Kidney (tissue), 14 donors: ENCODE measurements around the gene PSMD8. TPM values are rescaled to one million over a fixed set of nuclear protein-coding genes. Genes with fewer than 3 reads are reported as not detected.

Experiments
- DNase-seq, 5 donors: peaks; one replicate each; pipeline ENCODE4 v3.0.0-alpha.2; 2013 to 2020
- FAIRE-seq: peaks from 2 replicates; lab custom pipeline; 2012; peaks lifted over from hg19 to GRCh38; lab: Jason Lieb, UNC
- H3K27ac ChIP-seq, 2 donors: one replicate each; pipeline ENCODE4 v1.7.0; 2013; ENCODE audit warnings: low read depth in 2 of 2, low read length in 2 of 2, inconsistent platforms in 1 of 2
- H3K27me3 ChIP-seq: one replicate; pipeline ENCODE4 v1.7.1; 2013; ENCODE audit warnings: low read length, inconsistent platforms; ENCODE audit not compliant: control insufficient read depth, insufficient read depth
- H3K36me3 ChIP-seq, 3 donors: one replicate each; pipeline versions ENCODE4 v1.7.0 to v1.7.1; 2013; ENCODE audit warnings: low read length in 3 of 3, control low read depth in 1 of 3, inconsistent platforms in 1 of 3; ENCODE audit not compliant: insufficient read depth in 3 of 3, control insufficient read depth in 2 of 3
- H3K4me1 ChIP-seq, 3 donors: one replicate each; pipeline versions ENCODE4 v1.7.0 to v1.7.1; 2013; ENCODE audit warnings: low read length in 3 of 3, inconsistent platforms in 1 of 3, low read depth in 1 of 3; ENCODE audit not compliant: control insufficient read depth in 2 of 3, insufficient read depth in 2 of 3
- H3K4me3 ChIP-seq, 3 donors: one replicate each; pipeline versions ENCODE4 v1.7.0 to v1.8.1; 2013; ENCODE audit warnings: low read length in 3 of 3, control low read depth in 1 of 3, inconsistent platforms in 1 of 3
- H3K9ac ChIP-seq, 3 donors: one replicate each; pipeline versions ENCODE4 v1.7.0 to v1.7.1; 2013; ENCODE audit warnings: low read length in 3 of 3, control low read depth in 1 of 3, inconsistent platforms in 1 of 3
- H3K9me3 ChIP-seq, 3 donors: one replicate each; pipeline versions ENCODE4 v1.7.0 to v1.7.1; 2013; ENCODE audit warnings: low read length in 3 of 3, control low read depth in 1 of 3, inconsistent platforms in 1 of 3; ENCODE audit not compliant: control insufficient read depth in 2 of 3, insufficient read depth in 1 of 3
- intact Hi-C: fragments of 100-400 bp; cut with DNase I; formaldehyde crosslinking; loops from one replicate; pipeline ENCODE4 v1.11.1; 2022
- polyA plus RNA-seq: library from polyadenylated mRNA; stranded (reverse); fragments of 350-450 nt; fragmentation: Illumina TruSeq; extraction: RNeasy Lipid Tissue Mini Kit (QIAGEN cat#74804); gene quantifications from one replicate; pipeline ENCODE4 v1.2.3, GENCODE V29; 2014; ENCODE audit warnings: low read depth, low replicate concordance; ENCODE audit not compliant: insufficient read depth
- total RNA-seq: library from RNA; stranded (reverse); fragmentation: NEBNext Ultra II Directional; extraction: Animal tissue kit (Norgen Biotek cat#: 25700); gene quantifications from one replicate; pipeline ENCODE4 v1.2.1, GENCODE V29; 2021
- TF ChIP-seq, protein P1 (sequence below): IDR thresholded peaks from 3 replicates; pipeline ENCODE4 v1.5.1; 2012; ENCODE audit warnings: mild to moderate bottlenecking, moderate library complexity, borderline replicate concordance; ENCODE audit not compliant: insufficient read depth; ENCODE audit errors: extremely low read depth
- donor health status: control.
- donor health status: control.
- donor health status: control.
- donor health status: control.
- donor health status: control.
- donor health status: DM: yes; HTN: yes; CAD: no.
- donor health status: Normal renal cell carcinoma (clear cell type).

Gene PSMD8
- total and polyA plus RNA-seq, 2 donors from 2014 or later = 126 to 217 TPM

DNA sequence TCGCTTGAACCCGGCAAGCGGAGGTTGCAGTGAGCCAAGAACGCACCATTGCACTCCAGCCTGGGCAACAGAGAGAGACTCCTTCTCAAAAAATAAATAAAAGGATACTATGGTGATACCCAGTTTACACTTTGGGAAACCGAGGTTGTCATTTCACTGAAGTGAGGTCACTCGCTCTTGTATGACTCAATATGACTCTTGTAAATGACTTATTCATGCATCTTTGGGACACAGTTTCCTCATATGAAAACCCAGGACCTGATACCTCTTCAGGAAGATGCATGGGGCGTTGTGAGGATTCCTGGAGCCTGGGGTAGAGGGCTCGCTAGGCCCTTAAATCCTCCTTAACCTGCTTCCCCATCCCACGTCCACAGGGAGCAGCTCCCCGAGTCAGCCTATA lies 4.5 kb downstream of the PSMD8 start:
- Histone ChIP-seq H3K36me3 (peaks cover 2 to 37% (median 15%) of the 10 kb centered on the region in 3 donors), H3K27me3 (no peaks in the 10 kb centered on the region), H3K27ac (no peak overlapping the region), H3K4me3 (no peak overlapping the region), H3K9me3 (no peaks in the 10 kb centered on the region), H3K4me1 (peaks cover 0 to 13% (median 12%) of the 10 kb centered on the region in 3 donors), H3K9ac (no peak overlapping the region)
- TF ChIP-seq, protein P1, sequence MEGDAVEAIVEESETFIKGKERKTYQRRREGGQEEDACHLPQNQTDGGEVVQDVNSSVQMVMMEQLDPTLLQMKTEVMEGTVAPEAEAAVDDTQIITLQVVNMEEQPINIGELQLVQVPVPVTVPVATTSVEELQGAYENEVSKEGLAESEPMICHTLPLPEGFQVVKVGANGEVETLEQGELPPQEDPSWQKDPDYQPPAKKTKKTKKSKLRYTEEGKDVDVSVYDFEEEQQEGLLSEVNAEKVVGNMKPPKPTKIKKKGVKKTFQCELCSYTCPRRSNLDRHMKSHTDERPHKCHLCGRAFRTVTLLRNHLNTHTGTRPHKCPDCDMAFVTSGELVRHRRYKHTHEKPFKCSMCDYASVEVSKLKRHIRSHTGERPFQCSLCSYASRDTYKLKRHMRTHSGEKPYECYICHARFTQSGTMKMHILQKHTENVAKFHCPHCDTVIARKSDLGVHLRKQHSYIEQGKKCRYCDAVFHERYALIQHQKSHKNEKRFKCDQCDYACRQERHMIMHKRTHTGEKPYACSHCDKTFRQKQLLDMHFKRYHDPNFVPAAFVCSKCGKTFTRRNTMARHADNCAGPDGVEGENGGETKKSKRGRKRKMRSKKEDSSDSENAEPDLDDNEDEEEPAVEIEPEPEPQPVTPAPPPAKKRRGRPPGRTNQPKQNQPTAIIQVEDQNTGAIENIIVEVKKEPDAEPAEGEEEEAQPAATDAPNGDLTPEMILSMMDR = no peak
- FAIRE-seq = no peak
- no peak for DNase-seq
- intact Hi-C loops = no loop called here

DNA sequence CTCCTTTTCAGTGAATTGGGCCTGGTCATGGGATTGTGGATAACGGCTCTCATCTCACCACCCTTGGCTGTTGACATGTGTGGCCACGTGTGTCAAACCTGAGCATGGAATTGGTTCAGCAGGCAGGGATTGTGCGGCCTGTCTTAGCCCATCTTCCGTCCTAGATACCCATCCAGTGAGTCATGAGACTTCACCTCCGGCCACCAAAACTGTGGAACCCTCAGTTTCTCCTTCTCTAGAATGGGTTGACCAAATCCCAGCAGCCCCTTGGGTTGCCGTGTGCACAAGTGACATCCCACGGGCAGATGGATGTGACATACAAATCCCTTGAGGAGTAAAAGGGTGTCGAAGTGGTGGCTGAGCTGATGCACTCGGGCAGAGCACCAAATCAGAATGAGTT lies 6.8 kb downstream of the PSMD8 start:
- FAIRE-seq (no peak), DNase-seq (no peak)
- Histone ChIP-seq H3K27me3 (no peaks in the 10 kb centered on the region), H3K9me3 (no peaks in the 10 kb centered on the region), H3K27ac (no peak overlapping the region), H3K9ac (no peak overlapping the region), H3K4me1 (peaks cover 0 to 4% (median 3%) of the 10 kb centered on the region in 3 donors), H3K4me3 (no peak overlapping the region), H3K36me3 (peaks cover 2 to 37% (median 15%) of the 10 kb centered on the region in 3 donors)
- TF ChIP-seq, protein P1 = no peak
- intact Hi-C loops = no loop called here

DNA sequence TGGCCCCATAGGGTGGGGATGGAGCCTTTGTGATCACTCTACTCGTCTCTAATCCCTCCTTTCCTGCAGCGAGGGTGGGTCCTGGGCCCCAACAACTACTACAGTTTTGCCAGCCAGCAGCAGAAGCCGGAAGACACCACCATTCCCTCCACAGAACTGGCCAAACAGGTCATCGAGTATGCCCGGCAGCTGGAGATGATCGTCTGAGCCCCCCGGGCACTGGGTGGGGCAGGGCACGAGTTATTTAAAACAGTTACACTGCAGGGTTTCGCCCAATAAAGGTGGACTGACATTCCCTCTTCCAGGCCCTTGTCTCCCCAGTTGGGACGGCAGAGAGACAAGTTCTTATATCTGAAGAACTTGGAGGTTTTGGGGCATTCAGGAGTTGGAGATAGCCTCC lies 8.8 kb downstream of the PSMD8 start:
- peaks cover 2% of the 10 kb centered on the region for H3K27me3 ChIP-seq
- intact Hi-C loops = no loop called here
- FAIRE-seq (no peak), DNase-seq (no peak)
- peaks cover 0 to 4% (median 0%) of the 10 kb centered on the region in 3 donors for H3K4me1 ChIP-seq
- no peak overlapping the region for H3K9ac ChIP-seq
- no peak overlapping the region for H3K4me3 ChIP-seq
- no peak overlapping the region for H3K27ac ChIP-seq
- H3K9me3 ChIP-seq = no peaks in the 10 kb centered on the region
- H3K36me3 ChIP-seq = peaks cover 2 to 30% (median 15%) of the 10 kb centered on the region in 3 donors
- TF ChIP-seq, protein P1 = no peak

DNA sequence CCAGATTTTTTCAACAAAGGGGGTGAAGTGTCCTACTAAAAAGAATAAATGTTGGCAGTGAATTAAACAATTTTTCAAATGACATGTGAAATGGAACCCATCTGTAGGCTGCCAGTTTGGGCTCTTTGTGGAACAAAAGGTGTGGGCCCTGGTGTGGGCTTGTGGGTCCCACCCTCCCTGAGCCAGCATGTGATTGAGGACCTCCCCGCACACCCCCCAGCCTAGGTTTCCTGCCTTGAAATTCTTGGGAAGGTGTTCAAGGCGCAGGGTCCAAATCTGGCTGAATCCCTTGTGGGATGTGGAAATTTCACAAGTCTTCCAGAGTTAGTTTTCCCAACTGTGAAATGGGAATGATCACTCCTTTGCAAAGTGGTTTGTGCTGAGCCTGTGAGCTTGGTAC lies 9.4 kb downstream of the PSMD8 start:
- H3K4me3 ChIP-seq = no peak overlapping the region
- H3K9me3 ChIP-seq = no peaks in the 10 kb centered on the region
- no peak overlapping the region for H3K9ac ChIP-seq
- intact Hi-C loops = no loop called here
- peaks cover 2% of the 10 kb centered on the region for H3K27me3 ChIP-seq
- DNase-seq (no peak), FAIRE-seq (no peak)
- H3K27ac ChIP-seq = no peak overlapping the region
- H3K36me3 ChIP-seq = peaks cover 2 to 30% (median 15%) of the 10 kb centered on the region in 3 donors
- TF ChIP-seq, protein P1 = no peak
- H3K4me1 ChIP-seq = peaks cover 0 to 4% (median 0%) of the 10 kb centered on the region in 3 donors
